ENCODE measurements around the gene BTBD18.

Gene BTBD18

GRCh38 chr11:57772562-57772961 is 20.9 kb upstream of the BTBD18 start:
- Histone ChIP-seq H3K4me1 (peaks cover 16% of the 10 kb centered on the region), H3K4me3 (ENCODE audit: low read depth, low read length) (peak overlapping the region; percentile 2), H3K9me3 (ENCODE audit: control insufficient read depth, low read length) (no peaks in the 10 kb centered on the region), H3K27ac (no peak overlapping the region), H3K36me3 (ENCODE audit: control insufficient read depth, insufficient read depth, low read length) (no peaks in the 10 kb centered on the region), H3K9ac (no peak overlapping the region), H2AFZ (no peak overlapping the region), H3K79me2 (peaks cover 34% of the 10 kb centered on the region), H3K4me2 (ENCODE audit: low read length) (peak overlapping the region; percentile 21), H3K27me3 (ENCODE audit: control insufficient read depth, insufficient read depth, low read length) (no peaks in the 10 kb centered on the region)
- TF ChIP-seq CTCF (IDR thresholded peaks at IDR 0.05), result no peak

- Histone ChIP-seq H2AFZ (no peak overlapping the region), H3K27ac (no peak overlapping the region), H3K79me2 (peaks cover 45% of the 10 kb centered on the region), H3K27me3 (ENCODE audit: control insufficient read depth, insufficient read depth, low read length) (no peaks in the 10 kb centered on the region), H3K9me3 (ENCODE audit: control insufficient read depth, low read length) (no peaks in the 10 kb centered on the region), H3K4me3 (ENCODE audit: low read depth, low read length) (no peak overlapping the region), H3K4me1 (peaks cover 10% of the 10 kb centered on the region), H3K36me3 (ENCODE audit: control insufficient read depth, insufficient read depth, low read length) (no peaks in the 10 kb centered on the region), H3K4me2 (ENCODE audit: low read length) (no peak overlapping the region), H3K9ac (no peak overlapping the region)
- no peak for TF ChIP-seq CTCF (IDR thresholded peaks at IDR 0.05)
These were observed 19.7 kb upstream of the BTBD18 start for GRCh38 chr11:57771365-57771764.

GRCh38 chr11:57770793-57771192 is 19.2 kb upstream of the BTBD18 start:
- Histone ChIP-seq H3K4me1 (peaks cover 6% of the 10 kb centered on the region), H3K79me2 (peaks cover 45% of the 10 kb centered on the region), H3K4me3 (ENCODE audit: low read depth, low read length) (no peak overlapping the region), H2AFZ (no peak overlapping the region), H3K36me3 (ENCODE audit: control insufficient read depth, insufficient read depth, low read length) (no peaks in the 10 kb centered on the region), H3K9ac (no peak overlapping the region), H3K27me3 (ENCODE audit: control insufficient read depth, insufficient read depth, low read length) (no peaks in the 10 kb centered on the region), H3K4me2 (ENCODE audit: low read length) (no peak overlapping the region), H3K27ac (no peak overlapping the region), H3K9me3 (ENCODE audit: control insufficient read depth, low read length) (no peaks in the 10 kb centered on the region)
- no peak for TF ChIP-seq CTCF (IDR thresholded peaks at IDR 0.05)

- peak overlapping the region; percentile 97 for H3K27ac ChIP-seq
- peaks cover 38% of the 10 kb centered on the region for H3K79me2 ChIP-seq
- no peak overlapping the region for H3K9ac ChIP-seq
- no peak for TF ChIP-seq CTCF (IDR thresholded peaks at IDR 0.05)
- H3K27me3 ChIP-seq (ENCODE audit: control insufficient read depth, insufficient read depth, low read length), result no peaks in the 10 kb centered on the region
- peaks cover 9% of the 10 kb centered on the region for H3K4me1 ChIP-seq
- H3K36me3 ChIP-seq (ENCODE audit: control insufficient read depth, insufficient read depth, low read length), result no peaks in the 10 kb centered on the region
- peak overlapping the region; percentile 95 for H3K4me3 ChIP-seq (ENCODE audit: low read depth, low read length)
- no peaks in the 10 kb centered on the region for H3K9me3 ChIP-seq (ENCODE audit: control insufficient read depth, low read length)
- no peak overlapping the region for H2AFZ ChIP-seq
- H3K4me2 ChIP-seq (ENCODE audit: low read length), result peak overlapping the region; percentile 66
These were observed 13.4 kb upstream of the BTBD18 start for GRCh38 chr11:57764972-57765371.

GRCh38 chr11:57764566-57764965 is 12.9 kb upstream of the BTBD18 start:
- peak overlapping the region; percentile 66 for H3K4me2 ChIP-seq (ENCODE audit: low read length)
- TF ChIP-seq CTCF (IDR thresholded peaks at IDR 0.05), result no peak
- H3K79me2 ChIP-seq, result peaks cover 37% of the 10 kb centered on the region
- H3K4me3 ChIP-seq (ENCODE audit: low read depth, low read length), result peak overlapping the region; percentile 95
- H3K36me3 ChIP-seq (ENCODE audit: control insufficient read depth, insufficient read depth, low read length), result no peaks in the 10 kb centered on the region
- no peak overlapping the region for H2AFZ ChIP-seq
- H3K4me1 ChIP-seq, result peaks cover 9% of the 10 kb centered on the region
- H3K9me3 ChIP-seq (ENCODE audit: control insufficient read depth, low read length), result no peaks in the 10 kb centered on the region
- H3K27me3 ChIP-seq (ENCODE audit: control insufficient read depth, insufficient read depth, low read length), result no peaks in the 10 kb centered on the region
- peak overlapping the region; percentile 97 for H3K27ac ChIP-seq
- no peak overlapping the region for H3K9ac ChIP-seq

Measured in parathyroid adenoma (tissue), 2 donors.